Thoracic aorta (tissue), 2 donors: Measurements from ENCODE around the gene NPW. TPM values are rescaled to one million over a fixed set of nuclear protein-coding genes. Genes with fewer than 3 reads are reported as not detected.

Experiments
- ATAC-seq: fragments of 150-250 bp; one replicate; pipeline ENCODE4 v1.8.0; 2017; ENCODE audit warnings: low read depth; ENCODE audit not compliant: insufficient number of reproducible peaks, low FRiP score
- DNase-seq: peaks from one replicate; pipeline ENCODE4 v3.0.0-alpha.2; 2020; ENCODE audit warnings: low spot score
- H3K27ac ChIP-seq, 2 donors: fragments of 200-600 bp; sonication (generic); 1 replicate in 1 of 2; 2 replicates in 1 of 2; pipeline ENCODE4 v1.5.1; 2016; ENCODE audit warnings: mild to moderate bottlenecking in 2 of 2, moderate library complexity in 2 of 2
- H3K27me3 ChIP-seq: fragments of 200-600 bp; sonication (generic); replicated peaks from 2 replicates; pipeline ENCODE4 v1.6.0; 2016; ENCODE audit warnings: mild to moderate bottlenecking; ENCODE audit not compliant: insufficient read depth
- H3K36me3 ChIP-seq: fragments of 200-600 bp; sonication (generic); one replicate; pipeline ENCODE4 v1.5.1; 2016
- H3K4me1 ChIP-seq, 2 donors: fragments of 200-600 bp; sonication (generic); 1 replicate in 1 of 2; 2 replicates in 1 of 2; pipeline versions ENCODE4 v1.5.1 to v1.6.0; 2016; ENCODE audit warnings: low read depth in 2 of 2, mild to moderate bottlenecking in 1 of 2; ENCODE audit not compliant: control insufficient read depth in 1 of 2
- H3K4me3 ChIP-seq: fragments of 200-600 bp; sonication (generic); 2 replicates; pipeline ENCODE4 v1.5.1; 2016; ENCODE audit warnings: mild to moderate bottlenecking
- H3K9me3 ChIP-seq: fragments of 200-600 bp; sonication (generic); 2 replicates; pipeline ENCODE4 v1.5.1; 2016
- total RNA-seq, 2 donors: library from RNA; depleted of rRNA; stranded (reverse); fragments of >200 nt; gene quantifications; one replicate each; pipeline versions ENCODE4 v1.1.0 to v1.2.3, GENCODE V29; 2016
- TF ChIP-seq, protein P1 (sequence below): fragments of 200-600 bp; sonication (generic); IDR thresholded peaks from one replicate; pipeline ENCODE4 v1.5.1; 2019; ENCODE audit warnings: antibody characterized with exemption

The NPW gene
- total RNA-seq, 2 donors from 2014 or later = not detected

DNA sequence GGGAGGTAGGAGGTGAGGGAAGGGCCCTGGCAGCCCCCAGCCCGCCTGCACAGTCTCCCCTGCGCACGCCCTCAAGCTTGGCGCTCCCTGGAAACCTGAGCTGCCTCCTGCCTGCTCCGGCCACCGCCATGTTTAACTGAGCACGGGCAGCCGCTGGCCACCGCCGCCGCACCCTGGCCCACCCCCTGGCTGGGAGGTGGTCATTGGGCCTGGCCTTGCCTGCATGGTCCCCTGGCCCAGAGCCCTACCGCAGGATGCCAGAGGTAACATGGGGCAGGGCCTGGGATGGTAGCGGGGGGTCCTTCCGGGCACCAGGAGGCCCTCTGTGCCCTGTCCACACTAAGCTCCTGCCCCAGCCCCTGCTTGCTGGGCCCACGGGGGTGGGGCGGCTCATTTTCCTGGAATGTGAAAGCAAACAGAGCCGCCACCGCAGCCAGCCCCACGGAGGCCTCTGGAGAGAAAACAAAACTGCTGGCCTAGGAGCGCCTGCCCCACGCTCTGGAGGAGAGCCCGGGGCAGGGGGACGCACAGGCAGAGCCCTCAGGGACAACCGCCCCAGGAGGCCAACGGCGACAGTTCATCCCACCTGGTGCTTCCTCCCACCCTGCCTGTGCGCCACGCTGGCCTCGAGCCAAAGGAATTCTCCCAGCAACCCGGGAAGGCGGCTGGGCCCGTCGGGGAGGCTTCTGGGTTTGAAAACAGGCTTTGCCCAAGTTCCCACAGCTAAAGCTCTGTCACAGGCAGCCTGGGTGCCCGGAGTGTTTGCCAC is 16.0 kb downstream of the NPW start:
- H3K27me3 ChIP-seq = no peaks in the 10 kb centered on the region
- peaks cover 31 to 61% of the 10 kb centered on the region in 2 donors for H3K4me1 ChIP-seq
- peak overlapping the region; percentile 94 to 95 for H3K27ac ChIP-seq
- peaks cover 16% of the 10 kb centered on the region for H3K36me3 ChIP-seq
- TF ChIP-seq, protein P1, sequence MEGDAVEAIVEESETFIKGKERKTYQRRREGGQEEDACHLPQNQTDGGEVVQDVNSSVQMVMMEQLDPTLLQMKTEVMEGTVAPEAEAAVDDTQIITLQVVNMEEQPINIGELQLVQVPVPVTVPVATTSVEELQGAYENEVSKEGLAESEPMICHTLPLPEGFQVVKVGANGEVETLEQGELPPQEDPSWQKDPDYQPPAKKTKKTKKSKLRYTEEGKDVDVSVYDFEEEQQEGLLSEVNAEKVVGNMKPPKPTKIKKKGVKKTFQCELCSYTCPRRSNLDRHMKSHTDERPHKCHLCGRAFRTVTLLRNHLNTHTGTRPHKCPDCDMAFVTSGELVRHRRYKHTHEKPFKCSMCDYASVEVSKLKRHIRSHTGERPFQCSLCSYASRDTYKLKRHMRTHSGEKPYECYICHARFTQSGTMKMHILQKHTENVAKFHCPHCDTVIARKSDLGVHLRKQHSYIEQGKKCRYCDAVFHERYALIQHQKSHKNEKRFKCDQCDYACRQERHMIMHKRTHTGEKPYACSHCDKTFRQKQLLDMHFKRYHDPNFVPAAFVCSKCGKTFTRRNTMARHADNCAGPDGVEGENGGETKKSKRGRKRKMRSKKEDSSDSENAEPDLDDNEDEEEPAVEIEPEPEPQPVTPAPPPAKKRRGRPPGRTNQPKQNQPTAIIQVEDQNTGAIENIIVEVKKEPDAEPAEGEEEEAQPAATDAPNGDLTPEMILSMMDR = no peak
- H3K9me3 ChIP-seq = no peaks in the 10 kb centered on the region
- peak overlapping the region; percentile 42 for H3K4me3 ChIP-seq
- DNase-seq (peak; percentile 35), ATAC-seq (peak; percentile 21)

DNA sequence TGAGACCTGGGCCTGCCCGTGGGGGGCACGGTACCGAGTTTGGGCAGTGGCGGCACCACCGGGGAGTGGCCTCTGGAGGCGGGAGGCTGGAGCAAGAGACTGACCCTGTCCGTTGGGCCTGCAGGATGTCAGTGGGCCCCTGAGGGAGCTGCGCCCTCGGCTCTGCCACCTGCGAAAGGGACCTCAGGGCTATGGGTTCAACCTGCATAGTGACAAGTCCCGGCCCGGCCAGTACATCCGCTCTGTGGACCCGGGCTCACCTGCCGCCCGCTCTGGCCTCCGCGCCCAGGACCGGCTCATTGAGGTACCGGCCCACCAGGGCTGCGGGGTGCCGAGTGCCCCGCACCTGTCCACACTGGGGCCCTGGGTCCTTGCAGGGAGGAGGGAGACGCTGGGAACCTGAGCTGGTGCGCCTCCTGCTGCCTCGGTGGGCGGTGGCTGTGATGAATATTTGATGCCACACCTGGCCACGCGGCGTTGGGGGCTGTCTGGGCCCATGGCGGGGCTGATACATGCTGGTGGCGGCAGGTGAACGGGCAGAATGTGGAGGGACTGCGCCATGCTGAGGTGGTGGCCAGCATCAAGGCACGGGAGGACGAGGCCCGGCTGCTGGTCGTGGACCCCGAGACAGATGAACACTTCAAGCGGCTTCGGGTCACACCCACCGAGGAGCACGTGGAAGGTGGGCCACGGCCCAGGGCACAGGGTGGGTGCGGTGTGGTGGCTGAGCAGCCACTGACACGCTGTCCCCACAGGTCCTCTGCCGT is 16.8 kb downstream of the NPW start:
- TF ChIP-seq, protein P1 = no peak
- Histone ChIP-seq H3K9me3 (no peaks in the 10 kb centered on the region), H3K4me1 (peaks cover 31 to 61% of the 10 kb centered on the region in 2 donors), H3K36me3 (peaks cover 16% of the 10 kb centered on the region), H3K27me3 (no peaks in the 10 kb centered on the region), H3K27ac (peak overlapping the region; percentile 94 to 95), H3K4me3 (peak overlapping the region; percentile 42)
- no peak for ATAC-seq
- DNase-seq = no peak

DNA sequence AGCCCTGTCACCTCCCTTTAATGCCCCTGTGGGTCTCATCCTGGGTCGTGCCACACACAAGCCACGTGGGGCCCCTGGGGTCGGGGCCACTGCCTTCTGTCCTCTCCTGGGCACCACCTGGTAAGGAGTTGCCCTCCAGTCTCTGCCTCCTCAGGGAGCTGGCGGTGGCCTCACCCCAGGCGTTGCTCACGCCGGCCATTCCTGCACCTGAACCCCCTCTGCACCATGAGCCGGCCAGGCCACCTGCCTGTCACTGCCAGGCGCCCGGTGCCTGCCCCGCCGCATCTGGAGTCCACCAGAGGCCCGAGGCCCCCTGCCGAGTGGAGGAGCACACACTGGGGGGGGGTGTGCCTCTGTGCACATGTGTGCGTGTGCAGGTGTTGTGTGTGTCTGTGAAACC is 17.5 kb downstream of the NPW start:
- no peak for ATAC-seq
- H3K9me3 ChIP-seq = no peaks in the 10 kb centered on the region
- no peak for DNase-seq
- peak overlapping the region; percentile 94 to 95 for H3K27ac ChIP-seq
- TF ChIP-seq, protein P1 = no peak
- H3K4me1 ChIP-seq = peaks cover 31 to 59% of the 10 kb centered on the region in 2 donors
- H3K36me3 ChIP-seq = peaks cover 16% of the 10 kb centered on the region
- H3K27me3 ChIP-seq = no peaks in the 10 kb centered on the region
- no peak overlapping the region for H3K4me3 ChIP-seq

DNA sequence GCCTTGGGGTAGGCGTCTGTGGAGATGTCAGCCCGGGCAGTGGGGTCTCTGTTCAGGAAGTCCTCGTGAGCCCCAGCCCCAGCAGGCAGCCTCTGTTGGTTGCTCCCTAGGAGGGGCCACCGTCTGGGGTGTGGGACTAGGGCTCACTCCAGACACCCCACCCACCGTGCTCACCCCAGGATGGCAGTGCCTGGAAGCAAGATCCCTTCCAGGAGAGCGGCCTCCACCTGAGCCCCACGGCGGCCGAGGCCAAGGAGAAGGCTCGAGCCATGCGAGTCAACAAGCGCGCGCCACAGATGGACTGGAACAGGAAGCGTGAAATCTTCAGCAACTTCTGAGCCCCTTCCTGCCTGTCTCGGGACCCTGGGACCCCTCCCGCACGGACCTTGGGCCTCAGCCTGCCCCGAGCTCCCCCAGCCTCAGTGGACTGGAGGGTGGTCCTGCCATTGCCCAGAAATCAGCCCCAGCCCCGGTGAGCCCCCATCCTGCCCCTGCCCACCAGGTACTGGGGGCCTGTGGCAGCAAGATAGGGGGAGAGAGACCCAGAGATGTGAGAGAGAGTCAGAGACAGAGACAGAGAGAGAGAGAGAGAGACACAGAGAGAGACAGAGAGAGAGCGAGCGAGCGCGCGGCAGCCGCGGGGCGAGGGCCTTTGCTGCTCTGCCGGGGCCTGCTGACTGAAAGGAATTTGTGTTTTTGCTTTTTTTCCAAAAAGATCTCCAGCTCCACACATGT is 18.2 kb downstream of the NPW start:
- Histone ChIP-seq H3K27ac (peak overlapping the region; percentile 94 to 95), H3K9me3 (no peaks in the 10 kb centered on the region), H3K27me3 (no peaks in the 10 kb centered on the region), H3K4me3 (no peak overlapping the region), H3K36me3 (peaks cover 16% of the 10 kb centered on the region), H3K4me1 (peaks cover 31 to 52% of the 10 kb centered on the region in 2 donors)
- TF ChIP-seq, protein P1 = no peak
- no peak for ATAC-seq
- DNase-seq = no peak
